HepG2 (cell line): ENCODE data around the gene ZDHHC7. TPM values are rescaled to one million over a fixed set of nuclear protein-coding genes. Genes with fewer than 3 reads are reported as not detected.

ENCODE experiments used
- BRD4 ChIP-seq: sonication (generic); formaldehyde crosslinking; IDR thresholded peaks from 2 replicates; pipeline ENCODE4 v1.4.0; 2020; ENCODE audit warnings: missing genetic modification reagents
- CBX5 ChIP-seq: sonication (generic); formaldehyde crosslinking; IDR thresholded peaks from 2 replicates; pipeline ENCODE4 v1.4.0; 2020; ENCODE audit warnings: missing genetic modification reagents, borderline replicate concordance
- MBNL3 ChIP-seq: fragments of 250-450 bp; sonication (Bioruptor Pico); conservative IDR thresholded peaks from 2 replicates; pipeline ENCODE4 v1.8.0; 2022; ENCODE audit warnings: mild to moderate bottlenecking, inconsistent platforms
- SRSF4 ChIP-seq: fragments of 200-400 bp; formaldehyde crosslinking; IDR thresholded peaks from one replicate; pipeline ENCODE4 v1.6.1; 2018; ENCODE audit warnings: mild to moderate bottlenecking, low read depth, low read length, moderate library complexity; ENCODE audit not compliant: poor library complexity, severe bottlenecking
- ZNF136 ChIP-seq: sonication (generic); formaldehyde crosslinking; IDR thresholded peaks from 2 replicates; pipeline ENCODE4 v1.8.1; 2022; ENCODE audit warnings: low read depth, mild to moderate bottlenecking, moderate library complexity, missing genetic modification reagents
- ZNF138 ChIP-seq: sonication (generic); formaldehyde crosslinking; IDR thresholded peaks from 2 replicates; pipeline ENCODE4 v1.5.0; 2020; ENCODE audit warnings: mild to moderate bottlenecking, low read depth, missing genetic modification reagents
- ZNF232 ChIP-seq: sonication (generic); formaldehyde crosslinking; IDR thresholded peaks from 2 replicates; pipeline ENCODE4 v1.4.0; 2020; ENCODE audit warnings: missing genetic modification reagents, borderline replicate concordance
- ZNF501 ChIP-seq: sonication (generic); formaldehyde crosslinking; IDR thresholded peaks from 2 replicates; pipeline ENCODE4 v1.5.1; 2020; ENCODE audit warnings: mild to moderate bottlenecking, moderate library complexity, missing genetic modification reagents
- ZNF598 ChIP-seq: sonication (generic); formaldehyde crosslinking; IDR thresholded peaks from 2 replicates; pipeline ENCODE4 v1.5.1; 2020; ENCODE audit warnings: mild to moderate bottlenecking, missing genetic modification reagents, borderline replicate concordance
- polyA plus RNA-seq, 8 experiments: library from polyadenylated mRNA; depleted of rRNA in 3 of 8; stranded (reverse) in 7 of 8; unstranded in 1 of 8; fragments of >200 nt; fragmentation: Illumina TruSeq in 4 of 8; extraction: Trizol in 4 of 8; gene quantifications; 2 replicates each; pipeline versions ENCODE4 v1.2.1 to v1.2.3, GENCODE V29; 2011 to 2016; ENCODE audit warnings: low read depth in 4 of 8, missing spikeins in 1 of 8, mixed read lengths in 1 of 8; ENCODE audit not compliant: insufficient read depth in 1 of 8
- total RNA-seq, 5 experiments: library from RNA; depleted of rRNA; stranded (reverse); fragments of >200 nt; fragmentation: Illumina TruSeq; extraction: Trizol; gene quantifications; 2 replicates each; pipeline ENCODE4 v1.2.3, GENCODE V29; 2016; ENCODE audit warnings: low read depth in 1 of 5
- TF ChIP-seq, protein P1 (sequence below): sonication (generic); formaldehyde crosslinking; IDR thresholded peaks from 2 replicates; pipeline ENCODE4 v1.5.0; 2020; ENCODE audit warnings: missing genetic modification reagents
- TF ChIP-seq, protein P2 (sequence below): sonication (generic); formaldehyde crosslinking; IDR thresholded peaks from 2 replicates; pipeline ENCODE4 v1.4.0; 2020; ENCODE audit warnings: missing genetic modification reagents
- TF ChIP-seq, protein P3 (sequence below): fragments of 450-650 bp; IDR thresholded peaks from 2 replicates; pipeline ENCODE4 v1.6.1; 2017
- TF ChIP-seq, protein P4 (sequence below): sonication (generic); formaldehyde crosslinking; IDR thresholded peaks from 2 replicates; pipeline ENCODE4 v1.8.1; 2023; ENCODE audit warnings: mild to moderate bottlenecking, inconsistent platforms, moderate library complexity, missing genetic modification reagents, borderline replicate concordance
- TF ChIP-seq, protein P5 (sequence below): sonication (generic); formaldehyde crosslinking; IDR thresholded peaks from 2 replicates; pipeline ENCODE4 v1.8.1; 2022; ENCODE audit warnings: mild to moderate bottlenecking, missing genetic modification reagents
- TF ChIP-seq, protein P6 (sequence below): sonication (generic); formaldehyde crosslinking; IDR thresholded peaks from 2 replicates; pipeline ENCODE4 v1.5.1; 2020; ENCODE audit warnings: mild to moderate bottlenecking, missing genetic modification reagents
- TF ChIP-seq, protein P7 (sequence below): sonication (generic); formaldehyde crosslinking; IDR thresholded peaks from 2 replicates; pipeline ENCODE4 v1.5.0; 2020; ENCODE audit warnings: missing genetic modification reagents

ZDHHC7 gene
- total and polyA plus RNA-seq, 2 of the 13 experiments (the other 11 are each of a cell fraction or from before 2014, with no cell fraction given): 46.8 to 67.6 TPM

DNA sequence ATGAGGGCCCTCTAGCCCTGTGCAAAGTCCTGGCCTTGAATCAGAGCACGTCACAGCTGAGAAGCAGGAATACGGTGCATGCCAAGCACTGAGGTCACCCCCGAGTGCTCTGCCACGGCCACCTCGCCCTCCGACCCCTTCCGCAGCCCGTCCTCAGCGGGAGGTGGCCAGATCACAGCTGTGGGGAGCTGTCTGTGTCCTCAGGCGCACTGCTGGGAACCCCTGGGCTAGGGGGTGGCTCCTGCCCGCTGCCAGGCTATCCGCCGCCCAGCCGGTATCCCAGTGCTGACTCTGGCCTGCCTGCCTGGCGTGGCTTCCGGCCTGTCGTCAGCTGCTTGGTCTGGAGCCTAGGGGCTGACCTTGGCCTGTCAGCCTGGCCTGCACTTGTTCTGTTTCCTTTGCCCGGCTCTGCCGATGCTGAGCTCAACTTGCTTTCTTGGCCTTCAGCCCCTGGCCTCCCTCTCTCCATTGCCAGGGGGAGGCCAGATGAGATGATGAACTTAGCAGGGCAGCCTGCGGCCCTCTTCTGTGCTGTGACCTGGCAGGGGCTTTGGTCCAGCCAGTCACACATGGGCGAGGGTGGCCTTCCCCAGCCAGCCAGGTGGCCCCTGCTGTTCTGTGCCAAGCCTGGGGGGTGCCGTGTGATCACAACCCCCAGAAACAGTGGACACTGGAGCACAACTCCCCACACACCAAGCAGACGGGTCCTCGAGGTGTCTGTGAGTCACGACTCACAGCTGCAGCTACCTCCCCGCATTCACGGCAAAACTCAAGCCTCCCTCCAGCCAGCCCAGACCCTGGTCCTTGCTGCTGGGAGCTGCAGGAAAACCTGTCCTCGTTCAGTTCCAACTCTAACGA is 77.3 kb downstream of the ZDHHC7 start (continued):
- TF ChIP-seq, protein P1, sequence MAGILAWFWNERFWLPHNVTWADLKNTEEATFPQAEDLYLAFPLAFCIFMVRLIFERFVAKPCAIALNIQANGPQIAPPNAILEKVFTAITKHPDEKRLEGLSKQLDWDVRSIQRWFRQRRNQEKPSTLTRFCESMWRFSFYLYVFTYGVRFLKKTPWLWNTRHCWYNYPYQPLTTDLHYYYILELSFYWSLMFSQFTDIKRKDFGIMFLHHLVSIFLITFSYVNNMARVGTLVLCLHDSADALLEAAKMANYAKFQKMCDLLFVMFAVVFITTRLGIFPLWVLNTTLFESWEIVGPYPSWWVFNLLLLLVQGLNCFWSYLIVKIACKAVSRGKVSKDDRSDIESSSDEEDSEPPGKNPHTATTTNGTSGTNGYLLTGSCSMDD (CRISPR knock-in tag): no peak
- TF ChIP-seq CBX5 (CRISPR knock-in tag): peak; percentile 81; the same call in 1 of the 2 replicates
- TF ChIP-seq, protein P2, sequence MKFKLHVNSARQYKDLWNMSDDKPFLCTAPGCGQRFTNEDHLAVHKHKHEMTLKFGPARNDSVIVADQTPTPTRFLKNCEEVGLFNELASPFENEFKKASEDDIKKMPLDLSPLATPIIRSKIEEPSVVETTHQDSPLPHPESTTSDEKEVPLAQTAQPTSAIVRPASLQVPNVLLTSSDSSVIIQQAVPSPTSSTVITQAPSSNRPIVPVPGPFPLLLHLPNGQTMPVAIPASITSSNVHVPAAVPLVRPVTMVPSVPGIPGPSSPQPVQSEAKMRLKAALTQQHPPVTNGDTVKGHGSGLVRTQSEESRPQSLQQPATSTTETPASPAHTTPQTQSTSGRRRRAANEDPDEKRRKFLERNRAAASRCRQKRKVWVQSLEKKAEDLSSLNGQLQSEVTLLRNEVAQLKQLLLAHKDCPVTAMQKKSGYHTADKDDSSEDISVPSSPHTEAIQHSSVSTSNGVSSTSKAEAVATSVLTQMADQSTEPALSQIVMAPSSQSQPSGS (CRISPR knock-in tag): peak; percentile 52
- TF ChIP-seq, protein P3, sequence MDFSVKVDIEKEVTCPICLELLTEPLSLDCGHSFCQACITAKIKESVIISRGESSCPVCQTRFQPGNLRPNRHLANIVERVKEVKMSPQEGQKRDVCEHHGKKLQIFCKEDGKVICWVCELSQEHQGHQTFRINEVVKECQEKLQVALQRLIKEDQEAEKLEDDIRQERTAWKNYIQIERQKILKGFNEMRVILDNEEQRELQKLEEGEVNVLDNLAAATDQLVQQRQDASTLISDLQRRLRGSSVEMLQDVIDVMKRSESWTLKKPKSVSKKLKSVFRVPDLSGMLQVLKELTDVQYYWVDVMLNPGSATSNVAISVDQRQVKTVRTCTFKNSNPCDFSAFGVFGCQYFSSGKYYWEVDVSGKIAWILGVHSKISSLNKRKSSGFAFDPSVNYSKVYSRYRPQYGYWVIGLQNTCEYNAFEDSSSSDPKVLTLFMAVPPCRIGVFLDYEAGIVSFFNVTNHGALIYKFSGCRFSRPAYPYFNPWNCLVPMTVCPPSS: no peak
- TF ChIP-seq, protein P4, sequence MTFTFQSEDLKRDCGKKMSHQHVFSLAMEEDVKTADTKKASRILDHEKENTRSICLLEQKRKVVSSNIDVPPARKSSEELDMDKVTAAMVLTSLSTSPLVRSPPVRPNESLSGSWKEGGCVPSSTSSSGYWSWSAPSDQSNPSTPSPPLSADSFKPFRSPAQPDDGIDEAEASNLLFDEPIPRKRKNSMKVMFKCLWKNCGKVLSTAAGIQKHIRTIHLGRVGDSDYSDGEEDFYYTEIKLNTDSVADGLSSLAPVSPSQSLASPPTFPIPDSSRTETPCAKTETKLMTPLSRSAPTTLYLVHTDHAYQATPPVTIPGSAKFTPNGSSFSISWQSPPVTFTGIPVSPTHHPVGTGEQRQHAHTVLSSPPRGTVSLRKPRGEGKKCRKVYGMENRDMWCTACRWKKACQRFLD (CRISPR knock-in tag): peak; percentile 72; the same call in 1 of the 2 replicates
- no peak for TF ChIP-seq ZNF138 (CRISPR knock-in tag)
- TF ChIP-seq BRD4: peak; percentile 54; the same call in 1 of the 2 replicates
- TF ChIP-seq ZNF232: peak; percentile 78; the same call in 1 of the 2 replicates
- peak; percentile 63; the same call in 1 of the 2 replicates for TF ChIP-seq ZNF501 (CRISPR knock-in tag)
- TF ChIP-seq, protein P5, sequence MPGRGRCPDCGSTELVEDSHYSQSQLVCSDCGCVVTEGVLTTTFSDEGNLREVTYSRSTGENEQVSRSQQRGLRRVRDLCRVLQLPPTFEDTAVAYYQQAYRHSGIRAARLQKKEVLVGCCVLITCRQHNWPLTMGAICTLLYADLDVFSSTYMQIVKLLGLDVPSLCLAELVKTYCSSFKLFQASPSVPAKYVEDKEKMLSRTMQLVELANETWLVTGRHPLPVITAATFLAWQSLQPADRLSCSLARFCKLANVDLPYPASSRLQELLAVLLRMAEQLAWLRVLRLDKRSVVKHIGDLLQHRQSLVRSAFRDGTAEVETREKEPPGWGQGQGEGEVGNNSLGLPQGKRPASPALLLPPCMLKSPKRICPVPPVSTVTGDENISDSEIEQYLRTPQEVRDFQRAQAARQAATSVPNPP (CRISPR knock-in tag): no peak
- peak; percentile 85; the same call in 1 of the 2 replicates for TF ChIP-seq ZNF598 (CRISPR knock-in tag)
- TF ChIP-seq, protein P6, sequence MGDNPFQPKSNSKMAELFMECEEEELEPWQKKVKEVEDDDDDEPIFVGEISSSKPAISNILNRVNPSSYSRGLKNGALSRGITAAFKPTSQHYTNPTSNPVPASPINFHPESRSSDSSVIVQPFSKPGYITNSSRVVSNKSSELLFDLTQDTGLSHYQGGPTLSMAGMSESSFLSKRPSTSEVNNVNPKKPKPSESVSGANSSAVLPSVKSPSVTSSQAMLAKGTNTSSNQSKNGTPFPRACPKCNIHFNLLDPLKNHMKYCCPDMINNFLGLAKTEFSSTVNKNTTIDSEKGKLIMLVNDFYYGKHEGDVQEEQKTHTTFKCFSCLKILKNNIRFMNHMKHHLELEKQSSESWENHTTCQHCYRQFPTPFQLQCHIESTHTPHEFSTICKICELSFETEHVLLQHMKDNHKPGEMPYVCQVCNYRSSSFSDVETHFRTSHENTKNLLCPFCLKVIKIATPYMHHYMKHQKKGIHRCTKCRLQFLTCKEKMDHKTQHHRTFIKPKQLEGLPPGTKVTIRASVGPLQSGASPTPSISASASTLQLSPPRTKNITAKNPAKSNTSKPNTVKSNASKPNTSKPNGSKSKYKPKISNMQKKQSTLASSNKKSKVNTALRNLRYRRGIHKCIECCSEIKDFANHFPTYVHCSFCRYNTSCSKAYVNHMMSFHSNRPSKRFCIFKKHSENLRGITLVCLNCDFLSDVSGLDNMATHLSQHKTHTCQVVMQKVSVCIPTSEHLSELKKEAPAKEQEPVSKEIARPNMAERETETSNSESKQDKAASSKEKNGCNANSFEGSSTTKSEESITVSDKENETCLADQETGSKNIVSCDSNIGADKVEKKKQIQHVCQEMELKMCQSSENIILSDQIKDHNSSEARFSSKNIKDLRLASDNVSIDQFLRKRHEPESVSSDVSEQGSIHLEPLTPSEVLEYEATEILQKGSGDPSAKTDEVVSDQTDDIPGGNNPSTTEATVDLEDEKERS: peak; percentile 82; the same call in 1 of the 2 replicates
- TF ChIP-seq, protein P7, sequence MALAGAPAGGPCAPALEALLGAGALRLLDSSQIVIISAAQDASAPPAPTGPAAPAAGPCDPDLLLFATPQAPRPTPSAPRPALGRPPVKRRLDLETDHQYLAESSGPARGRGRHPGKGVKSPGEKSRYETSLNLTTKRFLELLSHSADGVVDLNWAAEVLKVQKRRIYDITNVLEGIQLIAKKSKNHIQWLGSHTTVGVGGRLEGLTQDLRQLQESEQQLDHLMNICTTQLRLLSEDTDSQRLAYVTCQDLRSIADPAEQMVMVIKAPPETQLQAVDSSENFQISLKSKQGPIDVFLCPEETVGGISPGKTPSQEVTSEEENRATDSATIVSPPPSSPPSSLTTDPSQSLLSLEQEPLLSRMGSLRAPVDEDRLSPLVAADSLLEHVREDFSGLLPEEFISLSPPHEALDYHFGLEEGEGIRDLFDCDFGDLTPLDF (CRISPR knock-in tag): no peak
- 0 out of 2 replicates have a peak, but pooled peaks have one; percentile 53 for TF ChIP-seq ZNF136 (CRISPR knock-in tag)
- TF ChIP-seq SRSF4: no peak
- no peak for TF ChIP-seq MBNL3 (CRISPR knock-in tag)
